WTC11 (cell line): Measurements from ENCODE around the gene SHD. TPM values are rescaled to one million over a fixed set of nuclear protein-coding genes. Genes with fewer than 3 reads are reported as not detected.
"Not testable (repeated sequence)": the region's sequence is repeated elsewhere in the genome, so short reads cannot be mapped to it uniquely, and the experiment has no call there.

Experiments
- ATAC-seq: fragments of 200-7000 bp; cut with Tn5 transposase; 2 replicates; pipeline ENCODE4 v1.10.0; 2021; ENCODE audit warnings: mild to moderate bottlenecking, moderate library complexity
- CTCF ChIA-PET: fragments of 300-600 bp; sonication (Branson Sonifier 250); formaldehyde crosslinking; loops from one replicate; lab custom pipeline; 2021; ENCODE audit warnings: antibody characterized with exemption; lab: Charles Lee
- POLR2A ChIA-PET: fragments of 350-600 bp; sonication (Branson Sonifier 250); formaldehyde crosslinking; loops from one replicate; lab custom pipeline; 2021; ENCODE audit warnings: antibody characterized with exemption; lab: Charles Lee
- DNase-seq: peaks from one replicate; pipeline ENCODE4 v3.0.0; 2021; ENCODE audit warnings: low spot score
- H3K27ac Mint-ChIP-seq: 2 replicates; pipeline ENCODE4 v1.8.0; 2021; ENCODE audit warnings: mixed read lengths
- H3K27me3 Mint-ChIP-seq: 2 replicates; pipeline ENCODE4 v1.8.0; 2021; ENCODE audit warnings: low read depth, mild to moderate bottlenecking, moderate library complexity, mixed read lengths
- H3K36me3 Mint-ChIP-seq: 2 replicates; pipeline ENCODE4 v1.8.0; 2021; ENCODE audit warnings: mixed read lengths
- H3K4me1 Mint-ChIP-seq: 2 replicates; pipeline ENCODE4 v1.8.0; 2022; ENCODE audit warnings: mixed read lengths
- H3K4me3 Mint-ChIP-seq: 2 replicates; pipeline ENCODE4 v1.8.0; 2021; ENCODE audit warnings: mild to moderate bottlenecking, moderate library complexity, mixed read lengths
- H3K9me3 Mint-ChIP-seq: 2 replicates; pipeline ENCODE4 v1.8.0; 2021; ENCODE audit warnings: mixed read lengths
- AFF4 ChIP-seq: sonication (generic); formaldehyde crosslinking; IDR thresholded peaks from 2 replicates; pipeline ENCODE4 v1.8.1; 2023; ENCODE audit warnings: mild to moderate bottlenecking, missing genetic modification reagents, borderline replicate concordance
- AR ChIP-seq: fragments of 250-450 bp; sonication (Bioruptor Pico); IDR thresholded peaks from 2 replicates; pipeline ENCODE4 v1.9.0; 2021; ENCODE audit warnings: mild to moderate bottlenecking
- FOXK1 ChIP-seq: sonication (generic); formaldehyde crosslinking; IDR thresholded peaks from 2 replicates; pipeline ENCODE4 v1.8.0; 2022; ENCODE audit warnings: mild to moderate bottlenecking, moderate library complexity, missing genetic modification reagents
- HMGA2 ChIP-seq: fragments of 250-450 bp; sonication (Bioruptor Pico); IDR thresholded peaks from 2 replicates; pipeline ENCODE4 v1.4.0; 2021; ENCODE audit warnings: mild to moderate bottlenecking, moderate library complexity
- KAT7 ChIP-seq: sonication (generic); formaldehyde crosslinking; IDR thresholded peaks from 2 replicates; pipeline ENCODE4 v1.8.1; 2023; ENCODE audit warnings: missing genetic modification reagents, mild to moderate bottlenecking, borderline replicate concordance
- MXD4 ChIP-seq: fragments of 250-450 bp; sonication (Bioruptor Pico); IDR thresholded peaks from 2 replicates; pipeline ENCODE4 v1.8.0; 2021; ENCODE audit warnings: mild to moderate bottlenecking, moderate library complexity, borderline replicate concordance
- TP53 ChIP-seq: sonication (generic); formaldehyde crosslinking; IDR thresholded peaks from 2 replicates; pipeline ENCODE4 v1.8.1; 2023; ENCODE audit warnings: mild to moderate bottlenecking, missing genetic modification reagents
- ZBTB21 ChIP-seq: sonication (generic); formaldehyde crosslinking; IDR thresholded peaks from 2 replicates; pipeline ENCODE4 v1.8.1; 2023; ENCODE audit warnings: mild to moderate bottlenecking, missing genetic modification reagents, borderline replicate concordance
- ZNF121 ChIP-seq: sonication (generic); formaldehyde crosslinking; IDR thresholded peaks from 2 replicates; pipeline ENCODE4 v1.8.0; 2023; ENCODE audit warnings: missing genetic modification reagents
- total RNA-seq: library from RNA; stranded (reverse); gene quantifications from 3 replicates; pipeline ENCODE4 v1.2.3, GENCODE V29; 2021

Gene SHD
- total RNA-seq, 1 experiment from 2014 or later = 3.4 TPM

GRCh38 chr19:4237510-4237909 is 41.6 kb upstream of the SHD start:
- H3K36me3 Mint-ChIP-seq, H3K4me1 Mint-ChIP-seq, POLR2A ChIA-PET, H3K9me3 Mint-ChIP-seq, DNase-seq, H3K4me3 Mint-ChIP-seq, H3K27ac Mint-ChIP-seq, ATAC-seq: not testable (repeated sequence)
- CTCF ChIA-PET = interaction anchor here (0.6 to 1.1 kb wide), 3 partner anchors 9 to 161 kb away, joined by 3 to 5 read pairs (median 3); partner anchors contain the start of gene YJU2
- peaks cover 12% of the 10 kb centered on the region for H3K27me3 Mint-ChIP-seq

GRCh38 chr19:4238831-4239230 is 40.2 kb upstream of the SHD start:
- no peaks in the 10 kb centered on the region for H3K4me1 Mint-ChIP-seq

GRCh38 chr19:4241824-4242430 is 37.1 kb upstream of the SHD start:
- Mint-ChIP-seq H3K9me3 (peaks cover 9% of the 10 kb centered on the region), H3K4me3 (no peak overlapping the region), H3K27me3 (peaks cover 17% of the 10 kb centered on the region), H3K27ac (no peak overlapping the region), H3K4me1 (no peaks in the 10 kb centered on the region), H3K36me3 (peaks cover 5% of the 10 kb centered on the region; the same call in 1 of the 2 replicates)
- POLR2A ChIA-PET = no interaction called here
- DNase-seq (no peak), ATAC-seq (no peak)
- TF ChIP-seq MXD4 (CRISPR knock-in tag) = no peak
- TF ChIP-seq KAT7 = no peak
- no peak for TF ChIP-seq FOXK1 (CRISPR knock-in tag)
- TF ChIP-seq ZBTB21 (CRISPR knock-in tag) = no peak
- no peak for TF ChIP-seq HMGA2 (CRISPR knock-in tag)
- CTCF ChIA-PET = interaction anchor here (0.9 to 2.6 kb wide), 2 partner anchors 9 to 25 kb away, joined by 3 to 12 read pairs; no protein-coding TSS in a partner anchor

More at GRCh38 chr19:4238831-4239230, 40.2 kb upstream of the SHD start:
- DNase-seq = no peak
- peaks cover 5% of the 10 kb centered on the region; the same call in 1 of the 2 replicates for H3K36me3 Mint-ChIP-seq
- ChIA-PET CTCF (no interaction called here), POLR2A (no interaction called here)
- H3K9me3 Mint-ChIP-seq = peaks cover 9% of the 10 kb centered on the region
- no peak for ATAC-seq
- H3K4me3 Mint-ChIP-seq = no peak overlapping the region
- no peak for TF ChIP-seq TP53 (CRISPR knock-in tag)
- TF ChIP-seq AR (CRISPR knock-in tag) = no peak
- TF ChIP-seq AFF4 (CRISPR knock-in tag) = no peak
- H3K27me3 Mint-ChIP-seq = peaks cover 17% of the 10 kb centered on the region
- no peak overlapping the region for H3K27ac Mint-ChIP-seq

GRCh38 chr19:4245938-4246337 is 33.1 kb upstream of the SHD start:
- not testable (repeated sequence) for H3K9me3 Mint-ChIP-seq
- H3K36me3 Mint-ChIP-seq = peaks cover 24% of the 10 kb centered on the region
- peak; percentile 65; the same call in 1 of the 2 replicates for TF ChIP-seq ZNF121 (CRISPR knock-in tag)
- TF ChIP-seq, all 79 proteins: peak for 1; not testable (repeated sequence) for 78
- CTCF ChIA-PET, H3K4me1 Mint-ChIP-seq, ATAC-seq, DNase-seq, POLR2A ChIA-PET: not testable (repeated sequence)
- H3K4me3 Mint-ChIP-seq = peak overlapping the region; percentile 94
- H3K27ac Mint-ChIP-seq = peak overlapping the region; percentile 100; the same call in 1 of the 2 replicates
- peaks cover 17% of the 10 kb centered on the region for H3K27me3 Mint-ChIP-seq
